Body of pancreas (tissue), 4 donors: ENCODE data around the gene SULT6B1. TPM values are rescaled to one million over a fixed set of nuclear protein-coding genes. Genes with fewer than 3 reads are reported as not detected.

Source experiments
- ATAC-seq: fragments of 150-250 bp; one replicate; pipeline ENCODE4 v1.9.1; 2016
- DNase-seq, 4 donors: peaks; one replicate each; pipeline ENCODE4 v3.0.0-alpha.2; 2019
- H3K27ac ChIP-seq, 4 donors: fragments of 200-600 bp; sonication (generic); 1 replicate in 3 of 4; 2 replicates in 1 of 4; pipeline versions ENCODE4 v1.5.1 to v1.6.1; 2016 to 2019; ENCODE audit warnings: mild to moderate bottlenecking in 1 of 4, mixed read lengths in 1 of 4, moderate library complexity in 1 of 4
- H3K27me3 ChIP-seq, 2 donors: fragments of 200-600 bp; sonication (generic); one replicate each; pipeline ENCODE4 v1.6.0; 2016; ENCODE audit warnings: mild to moderate bottlenecking in 1 of 2
- H3K36me3 ChIP-seq, 2 donors: fragments of 200-600 bp; sonication (generic); replicated peaks in 1 of 2; 2 replicates each; pipeline ENCODE4 v1.5.1; 2016; ENCODE audit warnings: low read depth in 2 of 2; ENCODE audit not compliant: insufficient read depth in 1 of 2
- H3K4me1 ChIP-seq: fragments of 200-600 bp; sonication (generic); one replicate; pipeline ENCODE4 v1.6.0; 2016
- H3K4me3 ChIP-seq, 2 donors: fragments of 200-600 bp; sonication (generic); 1 replicate in 1 of 2; 2 replicates in 1 of 2; pipeline ENCODE4 v1.5.1; 2016 to 2019
- H3K9me3 ChIP-seq, 3 donors: fragments of 200-600 bp; sonication (generic); 1 replicate in 2 of 3; 2 replicates in 1 of 3; pipeline ENCODE4 v1.5.1; 2016
- CTCF ChIP-seq, 7 experiments: fragments of 450-650 bp in 4 of 7; fragments of 200-600 bp in 3 of 7; sonication (generic) in 3 of 7; IDR thresholded peaks; one replicate each; pipeline ENCODE4 v1.5.1; 2016 to 2019; ENCODE audit warnings: antibody characterized with exemption in 7 of 7
- POLR2A ChIP-seq, 3 donors: fragments of 450-650 bp; IDR thresholded peaks; one replicate each; pipeline ENCODE4 v1.6.1; 2016; ENCODE audit warnings: antibody characterized with exemption in 3 of 3, mild to moderate bottlenecking in 2 of 3
- WGBS, 2 donors: methylation state at CpG; one replicate each; pipeline ENCODE4 v1.1.5; 2017; 5-methylcytosine and 5-hydroxymethylcytosine counted together
- intact Hi-C: fragments of 100-400 bp; cut with DNase I; formaldehyde crosslinking; loops from one replicate; pipeline ENCODE4 v1.15.1; 2023
- total RNA-seq, 2 donors: library from RNA; depleted of rRNA; stranded (reverse); fragments of >200 nt; gene quantifications; one replicate each; pipeline ENCODE4 v1.1.0, GENCODE V29; 2016

SULT6B1 gene
- total RNA-seq, 2 donors from 2014 or later = not detected

GRCh38 chr2:37191253-37191652 is 2.8 kb upstream of the SULT6B1 start:
- ATAC-seq = no peak
- H3K9me3 ChIP-seq = no peaks in the 10 kb centered on the region
- WGBS, 2 donors = 77% methylated on average over 4 of the region's 4 CpGs
- peaks cover 6% of the 10 kb centered on the region for H3K4me1 ChIP-seq
- no peak for TF ChIP-seq POLR2A (IDR thresholded peaks at IDR 0.05)
- no peak for TF ChIP-seq CTCF (IDR thresholded peaks at IDR 0.05)
- no peaks in the 10 kb centered on the region for H3K27me3 ChIP-seq
- H3K27ac ChIP-seq = no peak overlapping the region
- H3K36me3 ChIP-seq = no peaks in the 10 kb centered on the region
- H3K4me3 ChIP-seq = no peak overlapping the region
- DNase-seq = no peak
- intact Hi-C loops = no loop called here

DNA sequence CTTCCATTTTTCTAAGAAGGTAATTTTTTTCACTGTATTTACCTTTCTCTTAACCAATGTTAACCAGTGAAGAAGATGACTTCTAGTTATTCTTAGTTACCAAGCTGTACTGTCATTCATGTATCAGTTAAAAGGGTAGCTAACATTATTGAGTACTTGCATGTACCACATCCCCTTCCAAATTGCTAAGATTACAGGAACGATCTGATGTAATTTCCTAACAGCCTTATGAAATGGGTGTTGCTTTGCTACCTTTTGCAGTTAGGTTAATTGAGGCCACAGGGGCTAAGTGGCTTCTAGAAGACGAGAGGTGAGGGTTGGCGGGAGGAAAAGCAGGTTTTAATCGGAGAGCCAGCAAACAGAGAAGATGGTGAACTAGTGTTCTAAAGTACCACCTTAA is 1.8 kb upstream of the SULT6B1 start:
- no peak overlapping the region for H3K4me3 ChIP-seq
- H3K4me1 ChIP-seq = peaks cover 6% of the 10 kb centered on the region
- intact Hi-C loops = no loop called here
- H3K36me3 ChIP-seq = no peaks in the 10 kb centered on the region
- no peaks in the 10 kb centered on the region for H3K27me3 ChIP-seq
- no peak for ATAC-seq
- H3K27ac ChIP-seq = peak overlapping the region in 2 of 4 donors; percentile 74 to 75
- no peak for DNase-seq
- TF ChIP-seq CTCF (IDR thresholded peaks at IDR 0.05) = no peak
- TF ChIP-seq POLR2A (IDR thresholded peaks at IDR 0.05) = no peak
- WGBS, 2 donors = 69 to 80% methylated on average over 4 of the region's 4 CpGs
- H3K9me3 ChIP-seq = no peaks in the 10 kb centered on the region

- H3K4me3 ChIP-seq = no peak overlapping the region
- peak overlapping the region in 3 of 4 donors; percentile 41 to 75 (median 74) for H3K27ac ChIP-seq
- ATAC-seq (peak; percentile 89), DNase-seq (peak; percentile 25 to 79 (median 60))
- no peaks in the 10 kb centered on the region for H3K36me3 ChIP-seq
- intact Hi-C loops = no loop called here
- peaks cover 6% of the 10 kb centered on the region for H3K4me1 ChIP-seq
- TF ChIP-seq CTCF (IDR thresholded peaks at IDR 0.05) (no peak), POLR2A (IDR thresholded peaks at IDR 0.05) (peak in 1 of 3 donors; percentile 10)
- H3K27me3 ChIP-seq = no peaks in the 10 kb centered on the region
- H3K9me3 ChIP-seq = no peaks in the 10 kb centered on the region
- 67 to 69% methylated on average over 6 of the region's 6 CpGs for WGBS, 2 donors
Measured at GRCh38 chr2:37189452-37190153, 1.1 kb upstream of the SULT6B1 start.

DNA sequence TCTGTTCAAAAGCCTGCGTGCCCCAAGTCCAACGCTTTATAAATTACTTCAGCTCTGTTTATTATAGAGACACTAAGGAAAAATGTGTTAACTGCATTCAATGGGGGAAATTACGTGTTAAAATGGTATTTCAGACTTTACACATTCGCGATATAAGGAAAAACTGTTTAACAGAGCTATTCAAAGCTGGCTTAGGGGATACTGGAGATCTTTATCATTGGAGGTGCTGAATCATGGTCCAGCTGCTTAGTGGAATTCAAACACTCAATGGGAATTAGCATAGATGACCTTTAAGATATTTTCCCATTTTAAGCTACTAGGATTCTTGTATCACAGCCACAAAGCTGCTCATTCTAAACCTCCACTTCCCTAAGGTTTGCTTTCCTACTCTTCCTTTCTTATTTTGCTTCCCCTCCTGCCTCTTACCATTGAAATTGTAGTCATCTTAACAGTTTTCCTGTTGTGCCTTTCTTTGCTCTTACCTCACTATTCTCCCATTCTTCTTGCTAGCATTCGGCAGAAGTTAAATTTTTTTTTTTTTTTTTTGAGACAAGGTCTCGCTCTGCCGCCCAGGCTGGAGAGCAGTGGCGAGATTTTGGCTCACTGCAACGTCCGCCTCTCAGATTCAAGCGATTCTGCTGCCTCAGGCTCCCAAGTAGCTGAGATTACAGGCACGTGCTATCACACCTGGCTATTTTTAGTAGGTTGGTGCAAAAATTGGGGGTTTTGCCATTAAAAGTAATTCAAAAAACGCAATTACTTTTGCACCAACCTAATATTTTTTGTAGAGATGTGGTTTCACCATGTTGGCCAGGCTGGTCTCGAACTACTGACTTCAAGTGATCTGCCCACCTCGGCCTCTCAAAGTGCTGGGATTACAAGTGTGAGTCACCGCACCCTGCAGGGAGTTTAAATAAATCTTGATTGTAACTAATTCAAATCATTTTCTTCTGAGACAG is 6.5 kb downstream of the SULT6B1 start:
- no peak for DNase-seq
- WGBS, 2 donors = 72 to 74% methylated on average over 17 of the region's 17 CpGs
- intact Hi-C loops = no loop called here

More for the DNA sequence above, 6.5 kb downstream of the SULT6B1 start:
- Histone ChIP-seq H3K27me3 (no peaks in the 10 kb centered on the region), H3K4me3 (no peak overlapping the region), H3K4me1 (no peaks in the 10 kb centered on the region), H3K27ac (no peak overlapping the region), H3K9me3 (no peaks in the 10 kb centered on the region), H3K36me3 (no peaks in the 10 kb centered on the region)
- TF ChIP-seq CTCF (IDR thresholded peaks at IDR 0.05) (no peak), POLR2A (IDR thresholded peaks at IDR 0.05) (no peak)
- ATAC-seq = no peak
